Memory B cell (primary cell): ENCODE results near the gene UBAC1.
"Not testable (repeated sequence)": the region's sequence is repeated elsewhere in the genome, so short reads cannot be mapped to it uniquely, and the experiment has no call there.

ENCODE experiments used
- ATAC-seq: fragments of 150-1000 bp; cut with Tn5 transposase; 2 replicates; pipeline ENCODE4 v1.10.0; 2021; ENCODE audit warnings: low read depth, mild to moderate bottlenecking, moderate library complexity
- DNase-seq, 2 donors: peaks; one replicate each; pipeline ENCODE4 v3.0.0; 2022; ENCODE audit warnings: low spot score in 2 of 2
- H3K27ac Mint-ChIP-seq: one replicate; pipeline ENCODE4 v1.8.0; 2022; ENCODE audit warnings: mild to moderate bottlenecking, moderate library complexity, mixed read lengths
- H3K27me3 Mint-ChIP-seq: one replicate; pipeline ENCODE4 v1.8.0; 2022; ENCODE audit warnings: mixed read lengths
- H3K36me3 Mint-ChIP-seq: one replicate; pipeline ENCODE4 v1.8.0; 2022; ENCODE audit warnings: mild to moderate bottlenecking, mixed read lengths
- H3K4me1 Mint-ChIP-seq: one replicate; pipeline ENCODE4 v1.8.0; 2022; ENCODE audit warnings: mixed read lengths
- H3K4me3 Mint-ChIP-seq: one replicate; pipeline ENCODE4 v1.8.0; 2022; ENCODE audit warnings: mild to moderate bottlenecking, moderate library complexity, mixed read lengths
- H3K9me3 Mint-ChIP-seq: one replicate; pipeline ENCODE4 v1.8.0; 2022; ENCODE audit warnings: mixed read lengths

The UBAC1 gene

DNA sequence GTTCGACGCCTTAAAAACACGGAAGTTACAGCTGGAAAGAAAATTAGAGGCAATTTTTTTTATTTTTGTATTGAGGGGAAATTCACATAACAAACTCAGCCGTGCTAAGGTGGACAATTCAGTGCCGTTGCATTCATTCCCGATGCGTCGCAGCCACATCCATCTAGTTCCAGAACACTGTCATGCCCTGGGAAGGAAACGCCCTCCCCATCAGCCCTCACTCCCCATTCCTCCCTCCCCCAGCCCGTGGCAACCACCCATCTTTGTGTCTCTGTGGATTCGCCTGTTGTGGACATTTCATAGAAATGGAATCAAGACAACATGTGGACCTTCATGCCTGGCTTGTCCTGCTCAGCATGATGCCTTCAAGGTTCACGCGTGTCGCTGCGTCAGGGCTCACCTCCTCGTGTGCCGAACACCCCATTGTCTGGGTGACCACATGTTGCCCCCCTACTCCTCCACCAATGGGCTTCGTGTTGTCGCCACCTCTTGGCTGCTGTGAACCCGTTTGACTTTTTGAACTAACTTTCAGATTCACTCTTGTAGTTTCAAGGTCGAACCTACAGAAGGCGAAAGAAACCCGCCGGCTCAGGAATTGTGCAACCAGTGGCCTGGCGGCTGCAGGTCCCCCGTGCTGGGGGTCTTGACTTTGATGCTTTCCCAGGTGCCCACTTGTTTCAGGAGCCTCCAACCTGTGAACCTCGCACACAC is 36.4 kb downstream of the UBAC1 start:
- no peak for ATAC-seq
- Mint-ChIP-seq H3K9me3 (no peaks in the 10 kb centered on the region), H3K4me3 (no peak overlapping the region), H3K27ac (peak overlapping the region; percentile 35), H3K4me1 (peaks cover 3% of the 10 kb centered on the region), H3K36me3 (peaks cover 2% of the 10 kb centered on the region), H3K27me3 (no peaks in the 10 kb centered on the region)
- no peak for DNase-seq

DNA sequence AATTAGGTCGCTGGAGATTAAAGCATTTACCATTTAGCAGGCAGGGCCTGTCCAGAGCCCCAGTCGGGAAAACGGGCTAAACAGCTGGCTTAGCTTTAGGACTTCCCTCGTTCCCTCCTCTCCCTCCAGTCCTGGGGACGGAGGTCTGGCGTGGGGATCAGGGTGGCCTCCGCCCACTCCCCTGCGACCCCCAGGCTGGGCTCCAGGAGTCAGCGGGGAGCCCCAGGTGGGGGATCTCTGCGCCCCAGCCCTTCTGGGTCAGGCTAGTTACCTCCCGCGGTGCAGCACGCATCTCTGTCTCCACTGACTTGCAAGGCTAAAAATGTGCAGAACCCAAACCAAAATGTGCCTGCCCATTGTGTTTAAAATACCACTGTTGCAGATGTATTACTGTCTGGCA is 37.7 kb downstream of the UBAC1 start:
- no peak for DNase-seq
- no peak for ATAC-seq
- peaks cover 2% of the 10 kb centered on the region for H3K36me3 Mint-ChIP-seq
- H3K9me3 Mint-ChIP-seq = peaks cover 5% of the 10 kb centered on the region
- no peaks in the 10 kb centered on the region for H3K27me3 Mint-ChIP-seq
- no peak overlapping the region for H3K27ac Mint-ChIP-seq
- no peak overlapping the region for H3K4me3 Mint-ChIP-seq
- peaks cover 3% of the 10 kb centered on the region for H3K4me1 Mint-ChIP-seq

DNA sequence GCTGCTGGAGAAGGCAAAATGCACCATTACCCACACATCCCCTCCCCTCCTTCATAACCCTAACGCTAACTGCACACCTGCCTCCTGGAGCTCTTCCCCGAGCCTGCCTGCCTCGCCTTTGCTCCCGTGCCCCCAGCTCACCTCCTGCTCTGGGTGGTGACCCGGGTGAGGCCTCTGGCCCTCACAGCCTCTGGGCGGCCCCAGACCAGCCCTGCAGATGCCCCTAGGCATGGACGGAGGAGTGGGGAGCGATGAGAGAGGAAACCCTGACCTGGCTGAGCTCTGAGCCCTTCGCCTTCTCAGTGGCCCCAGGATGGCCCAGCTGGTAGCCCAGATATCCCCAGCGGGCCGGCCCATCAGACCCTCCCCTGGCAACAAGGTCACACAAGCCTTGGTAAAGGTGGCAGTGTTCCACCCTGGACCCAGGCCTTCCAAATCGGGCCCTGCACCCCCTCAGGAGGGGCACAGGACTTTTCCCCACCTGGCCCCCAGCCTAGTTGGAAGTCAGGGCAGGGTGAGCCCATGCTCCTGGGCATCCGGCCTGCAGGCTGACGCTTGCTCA is 39.3 kb downstream of the UBAC1 start:
- DNase-seq = no peak
- peaks cover 4% of the 10 kb centered on the region for H3K4me1 Mint-ChIP-seq
- H3K27me3 Mint-ChIP-seq = no peaks in the 10 kb centered on the region
- H3K4me3 Mint-ChIP-seq = no peak overlapping the region
- ATAC-seq = no peak
- H3K36me3 Mint-ChIP-seq = peaks cover 5% of the 10 kb centered on the region
- no peak overlapping the region for H3K27ac Mint-ChIP-seq
- peaks cover 5% of the 10 kb centered on the region for H3K9me3 Mint-ChIP-seq

DNA sequence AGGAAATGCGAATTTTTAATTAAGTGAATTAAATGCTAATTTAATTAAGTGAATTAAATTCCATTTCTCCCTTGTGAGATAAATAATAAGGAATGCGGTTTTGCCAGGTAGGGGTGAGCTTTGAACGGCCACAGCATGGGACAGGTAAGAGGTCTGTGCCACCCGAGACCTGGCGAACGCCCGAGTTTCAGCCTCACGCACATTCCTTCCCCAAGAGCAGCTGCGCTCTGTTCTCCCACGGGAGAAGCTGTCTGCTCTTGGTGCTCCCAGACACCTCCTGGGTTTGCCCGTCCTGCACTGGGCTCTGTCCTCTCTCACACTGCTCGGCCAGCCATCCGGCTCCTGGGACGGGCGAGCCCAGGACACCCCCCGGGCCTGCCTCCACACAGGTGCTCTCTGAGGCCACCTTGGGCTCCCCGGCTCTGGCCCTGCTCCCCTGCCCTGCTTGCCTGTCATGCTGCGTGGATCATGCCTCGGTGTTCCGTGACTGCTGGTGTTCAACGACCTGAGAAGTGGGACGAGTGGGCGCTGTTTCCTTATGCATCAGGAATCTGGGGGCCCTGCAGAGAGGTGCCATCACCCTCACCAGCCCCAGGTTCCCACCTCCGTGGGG is 40.1 kb downstream of the UBAC1 start:
- H3K9me3 Mint-ChIP-seq = peaks cover 8% of the 10 kb centered on the region
- no peak for ATAC-seq
- H3K27ac Mint-ChIP-seq = no peak overlapping the region

DNA sequence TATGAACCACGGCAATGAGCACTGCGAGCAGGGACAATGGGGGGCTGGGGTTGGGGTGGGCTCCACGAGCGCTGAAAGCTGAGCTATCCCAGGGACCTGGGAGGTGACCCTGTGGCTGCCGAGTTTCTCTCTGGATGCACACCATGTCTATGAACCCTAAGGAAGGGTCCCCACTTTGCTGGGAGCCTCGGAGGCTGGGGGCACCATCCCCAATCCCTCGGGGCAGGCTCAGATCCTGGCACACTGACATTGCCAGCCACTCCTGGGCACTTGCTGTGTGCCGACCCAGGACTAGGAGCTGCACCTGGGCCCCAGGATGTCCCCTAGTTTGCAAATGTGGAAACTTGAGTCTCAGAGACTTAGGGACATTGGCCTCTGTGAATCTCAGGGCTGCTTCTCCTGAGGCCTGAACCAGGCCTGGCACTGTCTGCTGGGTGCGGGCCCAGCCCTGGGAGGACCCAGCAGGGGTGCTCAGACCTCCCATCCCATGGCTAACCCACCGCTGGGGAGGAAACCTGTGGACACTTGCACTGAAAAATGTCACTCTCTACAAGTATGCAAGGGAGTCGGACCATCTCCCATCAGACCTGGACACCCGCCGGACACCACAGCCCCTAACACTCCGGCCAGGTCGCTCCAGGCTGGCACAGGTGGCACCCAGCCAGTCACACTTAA is 40.8 kb downstream of the UBAC1 start:
- Mint-ChIP-seq H3K36me3 (peaks cover 11% of the 10 kb centered on the region), H3K9me3 (peaks cover 12% of the 10 kb centered on the region), H3K27me3 (no peaks in the 10 kb centered on the region), H3K4me3 (no peak overlapping the region), H3K27ac (no peak overlapping the region), H3K4me1 (peaks cover 8% of the 10 kb centered on the region)
- no peak for ATAC-seq
- DNase-seq = no peak

More for the DNA sequence above, 40.1 kb downstream of the UBAC1 start:
- H3K4me3 Mint-ChIP-seq = no peak overlapping the region
- peaks cover 8% of the 10 kb centered on the region for H3K4me1 Mint-ChIP-seq
- H3K36me3 Mint-ChIP-seq = peaks cover 5% of the 10 kb centered on the region
- no peaks in the 10 kb centered on the region for H3K27me3 Mint-ChIP-seq
- DNase-seq = no peak

DNA sequence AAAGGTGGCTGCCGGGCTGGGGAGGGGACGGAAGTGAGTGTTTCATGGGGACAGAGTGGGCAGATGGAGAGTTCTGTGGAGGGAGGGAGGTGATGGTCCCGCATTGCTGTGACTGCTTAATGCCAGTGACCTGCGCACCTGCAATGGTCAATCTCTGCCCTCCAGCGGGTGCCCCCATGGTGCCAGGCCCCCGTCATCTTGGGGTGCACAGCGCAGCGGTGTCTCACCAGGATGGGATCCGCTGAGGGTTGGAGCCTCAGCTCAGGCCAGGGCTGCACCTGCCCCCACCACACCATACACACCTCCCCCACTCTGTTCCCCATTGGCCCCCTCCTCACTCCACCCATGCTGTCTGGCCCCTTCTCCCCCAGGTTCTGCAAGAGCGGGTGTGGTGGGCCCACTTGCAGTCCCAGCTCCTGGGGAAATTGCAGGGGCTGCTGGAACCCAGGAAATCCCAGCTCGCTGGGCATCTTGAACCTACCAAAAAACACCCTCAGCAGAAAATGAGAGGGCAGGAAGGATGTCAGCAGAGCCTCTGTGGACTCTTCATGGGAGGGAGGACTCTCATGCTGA is 41.8 kb downstream of the UBAC1 start:
- no peak for ATAC-seq
- H3K4me1 Mint-ChIP-seq = peaks cover 8% of the 10 kb centered on the region
- H3K36me3 Mint-ChIP-seq = peaks cover 19% of the 10 kb centered on the region
- H3K27ac Mint-ChIP-seq = no peak overlapping the region
- no peaks in the 10 kb centered on the region for H3K27me3 Mint-ChIP-seq
- H3K4me3 Mint-ChIP-seq = no peak overlapping the region
- DNase-seq = no peak
- peaks cover 12% of the 10 kb centered on the region for H3K9me3 Mint-ChIP-seq

DNA sequence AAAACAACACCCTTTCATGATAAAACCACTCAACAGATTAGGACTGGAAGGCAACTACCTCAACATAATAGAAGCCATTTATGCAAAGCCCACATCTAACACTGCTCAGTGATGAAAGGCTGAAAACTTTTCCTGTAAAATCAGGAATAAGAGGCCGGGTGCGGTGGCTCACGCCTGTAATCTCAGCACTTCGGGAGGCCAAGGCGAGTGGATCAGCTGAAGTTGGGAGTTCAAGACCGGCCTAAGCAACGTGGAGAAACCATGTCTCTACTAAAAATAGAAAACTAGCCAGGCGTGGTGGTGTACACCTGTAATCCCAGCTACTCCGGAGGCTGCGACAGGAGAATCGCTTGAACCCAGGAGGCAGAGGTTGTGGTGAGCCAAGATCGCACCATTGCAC is 44.9 kb downstream of the UBAC1 start:
- not testable (repeated sequence) for H3K27ac Mint-ChIP-seq, H3K4me3 Mint-ChIP-seq, H3K27me3 Mint-ChIP-seq, ATAC-seq, DNase-seq
- Mint-ChIP-seq H3K36me3 (peaks cover 34% of the 10 kb centered on the region), H3K9me3 (peaks cover 16% of the 10 kb centered on the region), H3K4me1 (peaks cover 15% of the 10 kb centered on the region)

DNA sequence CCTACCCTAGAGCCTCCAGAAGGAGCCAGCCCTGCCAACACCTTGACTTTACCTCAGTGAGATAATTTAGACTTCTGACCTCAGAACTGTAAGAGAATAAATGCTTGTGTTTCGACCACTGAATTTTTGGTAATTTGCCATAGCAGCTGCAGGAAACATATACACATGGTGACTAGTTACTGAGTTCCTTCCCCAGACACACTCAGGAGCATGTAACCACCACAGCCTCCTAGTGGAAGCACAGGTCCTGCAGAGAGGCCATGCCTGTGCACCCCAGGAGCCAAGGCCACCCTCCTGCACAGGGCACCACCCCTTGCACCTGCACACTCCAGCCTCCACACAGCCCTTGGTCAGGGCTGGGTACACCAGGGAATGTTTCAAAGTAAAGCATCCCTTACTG is 46.3 kb downstream of the UBAC1 start:
- Mint-ChIP-seq H3K9me3 (peaks cover 17% of the 10 kb centered on the region), H3K4me1 (peaks cover 23% of the 10 kb centered on the region), H3K36me3 (peaks cover 45% of the 10 kb centered on the region), H3K27me3 (no peaks in the 10 kb centered on the region), H3K4me3 (no peak overlapping the region), H3K27ac (no peak overlapping the region)
- no peak for ATAC-seq
- DNase-seq = no peak

DNA sequence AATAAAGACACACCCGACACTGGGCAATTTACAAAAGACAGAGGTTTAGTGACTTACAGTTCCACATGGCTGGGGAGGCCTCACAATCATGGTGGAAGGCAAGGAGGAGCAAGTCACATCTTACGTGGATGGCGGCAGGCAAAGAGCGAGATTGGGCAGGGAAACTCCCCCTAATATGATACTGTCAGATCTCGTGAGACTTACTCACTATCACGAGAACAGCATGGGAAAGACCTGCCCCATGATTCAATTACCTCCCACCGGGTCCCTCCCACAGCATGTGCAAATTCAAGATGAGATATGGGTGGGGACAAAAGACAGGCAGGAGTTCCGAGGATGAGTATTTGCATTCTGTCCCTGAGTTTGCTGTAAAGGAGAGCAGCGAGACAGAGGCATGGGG is 49.9 kb downstream of the UBAC1 start:
- H3K27me3 Mint-ChIP-seq = not testable (repeated sequence)
- peaks cover 43% of the 10 kb centered on the region for H3K36me3 Mint-ChIP-seq

DNA sequence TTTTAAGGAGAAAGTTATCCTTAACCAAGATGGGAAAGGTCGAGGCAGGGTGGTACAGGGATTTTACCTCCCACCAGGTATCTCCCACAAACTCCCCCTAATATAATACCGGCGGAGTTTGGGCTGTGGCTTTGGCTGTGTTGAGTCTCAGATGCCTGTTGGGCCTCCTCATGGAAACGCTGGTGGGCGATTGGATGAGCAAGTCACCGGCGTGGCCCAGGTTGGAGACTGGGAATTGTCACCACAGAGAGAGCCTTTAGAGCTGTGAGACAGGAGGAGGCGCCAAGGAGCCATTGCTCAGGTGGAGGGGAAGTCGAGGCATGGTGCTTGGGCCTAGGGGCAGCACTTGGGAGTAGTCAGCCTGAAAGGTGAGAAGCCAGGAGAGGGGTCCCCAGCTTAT is 50.4 kb downstream of the UBAC1 start:
- H3K27me3 Mint-ChIP-seq = no peaks in the 10 kb centered on the region
- H3K9me3 Mint-ChIP-seq = peaks cover 6% of the 10 kb centered on the region
- DNase-seq (no peak), ATAC-seq (no peak)
- no peak overlapping the region for H3K4me3 Mint-ChIP-seq
- H3K4me1 Mint-ChIP-seq = peaks cover 30% of the 10 kb centered on the region
- H3K27ac Mint-ChIP-seq = no peak overlapping the region
- H3K36me3 Mint-ChIP-seq = peaks cover 39% of the 10 kb centered on the region

More for the DNA sequence above, 49.9 kb downstream of the UBAC1 start:
- DNase-seq, H3K27ac Mint-ChIP-seq, H3K4me3 Mint-ChIP-seq, H3K9me3 Mint-ChIP-seq, ATAC-seq: not testable (repeated sequence)
- H3K4me1 Mint-ChIP-seq = peaks cover 25% of the 10 kb centered on the region

DNA sequence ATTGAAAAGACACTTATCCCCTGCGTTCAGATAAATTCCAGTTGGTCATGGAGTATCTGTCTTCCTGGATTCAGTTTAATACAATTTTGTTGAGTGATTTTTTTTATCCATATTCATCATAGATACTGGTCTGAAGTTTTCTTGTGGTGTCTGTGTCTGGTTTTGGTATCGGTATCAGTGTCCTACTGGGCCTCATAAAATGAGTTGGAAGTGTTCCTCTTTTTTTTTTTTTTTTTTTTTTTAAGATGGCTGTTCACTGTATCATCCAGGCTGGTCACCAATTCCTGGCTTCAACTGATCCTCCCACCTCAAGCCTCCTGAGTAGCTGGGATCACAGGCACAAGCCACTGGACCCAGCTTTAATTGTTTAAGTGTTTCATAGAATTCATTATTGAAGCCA is 51.0 kb downstream of the UBAC1 start:
- no peak overlapping the region for H3K4me3 Mint-ChIP-seq
- H3K27ac Mint-ChIP-seq = peak overlapping the region; percentile 28
- H3K4me1 Mint-ChIP-seq = peaks cover 35% of the 10 kb centered on the region
- H3K27me3 Mint-ChIP-seq = no peaks in the 10 kb centered on the region
- ATAC-seq (no peak), DNase-seq (no peak)
- peaks cover 35% of the 10 kb centered on the region for H3K36me3 Mint-ChIP-seq
- peaks cover 5% of the 10 kb centered on the region for H3K9me3 Mint-ChIP-seq

DNA sequence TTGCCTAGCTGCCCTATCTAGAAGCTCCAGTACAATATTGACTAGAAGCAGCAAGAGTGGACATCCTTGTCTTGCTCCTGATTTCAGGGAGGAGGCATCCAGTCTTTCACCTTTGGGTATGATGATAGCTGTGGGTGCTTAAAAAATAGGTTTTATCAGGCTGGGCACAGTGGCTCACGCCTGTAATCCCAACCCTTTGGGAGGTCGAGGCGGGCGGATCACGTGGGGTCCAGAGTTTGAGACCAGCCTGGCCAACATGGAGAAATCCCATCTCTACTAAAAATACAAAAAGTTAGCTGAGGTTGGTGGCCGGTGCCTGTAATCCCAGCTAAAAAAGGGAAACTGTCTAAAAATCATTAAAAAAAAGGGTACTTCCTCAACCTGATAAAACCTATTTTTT is 51.8 kb downstream of the UBAC1 start:
- Mint-ChIP-seq H3K4me3 (peak overlapping the region; percentile 74), H3K27me3 (no peaks in the 10 kb centered on the region), H3K4me1 (peaks cover 39% of the 10 kb centered on the region), H3K9me3 (peaks cover 5% of the 10 kb centered on the region), H3K27ac (no peak overlapping the region), H3K36me3 (peaks cover 26% of the 10 kb centered on the region)
- DNase-seq (no peak), ATAC-seq (no peak)

DNA sequence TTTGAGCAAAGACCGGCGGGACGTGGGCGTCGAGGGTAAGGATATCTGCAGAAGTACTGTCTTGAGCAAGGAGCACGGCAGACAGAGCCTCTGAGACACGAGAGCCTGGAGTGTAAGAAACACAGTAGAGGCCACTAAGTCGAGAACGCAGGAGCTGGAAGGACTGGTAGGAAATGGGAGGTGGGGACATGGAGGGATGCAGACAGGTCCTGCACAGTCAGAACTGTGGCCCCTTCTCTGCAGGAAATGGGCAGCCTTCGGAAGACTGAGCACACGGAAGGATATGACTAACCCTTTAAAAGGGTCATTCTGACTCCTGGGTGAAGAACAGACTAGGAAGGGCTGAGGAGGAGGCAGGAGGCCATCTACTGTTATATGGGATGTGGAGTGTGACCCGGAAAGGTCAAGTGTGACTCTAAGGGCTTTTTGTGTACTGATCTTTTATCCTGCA is 52.4 kb downstream of the UBAC1 start:
- Mint-ChIP-seq H3K9me3 (peaks cover 5% of the 10 kb centered on the region), H3K36me3 (peaks cover 24% of the 10 kb centered on the region), H3K4me3 (peak overlapping the region; percentile 74), H3K4me1 (peaks cover 39% of the 10 kb centered on the region), H3K27ac (peak overlapping the region; percentile 26), H3K27me3 (no peaks in the 10 kb centered on the region)
- ATAC-seq (no peak), DNase-seq (no peak)
